Endothelial cell of umbilical vein (primary cell): Measurements from ENCODE around the gene CACNB1.

Source experiments
- JUN ChIP-seq: IDR thresholded peaks from 2 replicates; pipeline ENCODE4 v1.6.1; 2011; ENCODE audit warnings: borderline replicate concordance, low read depth; ENCODE audit not compliant: insufficient read length, insufficient read depth
- MAX ChIP-seq: IDR thresholded peaks from 2 replicates; pipeline ENCODE4 v1.6.1; 2011; ENCODE audit not compliant: insufficient read depth, insufficient read length
- MYC ChIP-seq: IDR thresholded peaks from one replicate; pipeline ENCODE4 v1.6.1; 2011; ENCODE audit warnings: mild to moderate bottlenecking, low read depth, low read length
- POLR2A ChIP-seq: IDR thresholded peaks from 2 replicates; pipeline ENCODE4 v1.6.1; 2012; ENCODE audit warnings: low read depth, mild to moderate bottlenecking, control low read depth, low read length
- POLR2AphosphoS5 ChIP-seq: IDR thresholded peaks from 2 replicates; pipeline ENCODE4 v1.6.1; 2012; ENCODE audit warnings: low read depth, mild to moderate bottlenecking, control low read depth, low read length, moderate library complexity; ENCODE audit not compliant: insufficient read depth
- TF ChIP-seq, protein P1 (sequence below), 2 donors: IDR thresholded peaks; 1 replicate in 1 of 2; 2 replicates in 1 of 2; pipeline ENCODE4 v1.5.1; 2011; ENCODE audit warnings: low read length in 2 of 2, mild to moderate bottlenecking in 2 of 2, moderate library complexity in 2 of 2, control low read depth in 1 of 2, inconsistent platforms in 1 of 2, low read depth in 1 of 2; ENCODE audit not compliant: insufficient read depth in 1 of 2; ENCODE audit errors: extremely low read depth in 1 of 2

GRCh38 chr17:39225959-39226683, 28.7 kb upstream of the CACNB1 start:
- TF ChIP-seq, protein P1, sequence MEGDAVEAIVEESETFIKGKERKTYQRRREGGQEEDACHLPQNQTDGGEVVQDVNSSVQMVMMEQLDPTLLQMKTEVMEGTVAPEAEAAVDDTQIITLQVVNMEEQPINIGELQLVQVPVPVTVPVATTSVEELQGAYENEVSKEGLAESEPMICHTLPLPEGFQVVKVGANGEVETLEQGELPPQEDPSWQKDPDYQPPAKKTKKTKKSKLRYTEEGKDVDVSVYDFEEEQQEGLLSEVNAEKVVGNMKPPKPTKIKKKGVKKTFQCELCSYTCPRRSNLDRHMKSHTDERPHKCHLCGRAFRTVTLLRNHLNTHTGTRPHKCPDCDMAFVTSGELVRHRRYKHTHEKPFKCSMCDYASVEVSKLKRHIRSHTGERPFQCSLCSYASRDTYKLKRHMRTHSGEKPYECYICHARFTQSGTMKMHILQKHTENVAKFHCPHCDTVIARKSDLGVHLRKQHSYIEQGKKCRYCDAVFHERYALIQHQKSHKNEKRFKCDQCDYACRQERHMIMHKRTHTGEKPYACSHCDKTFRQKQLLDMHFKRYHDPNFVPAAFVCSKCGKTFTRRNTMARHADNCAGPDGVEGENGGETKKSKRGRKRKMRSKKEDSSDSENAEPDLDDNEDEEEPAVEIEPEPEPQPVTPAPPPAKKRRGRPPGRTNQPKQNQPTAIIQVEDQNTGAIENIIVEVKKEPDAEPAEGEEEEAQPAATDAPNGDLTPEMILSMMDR (IDR thresholded peaks at IDR 0.05; ENCODE audit: extremely low read depth in 1 of 2, insufficient read depth in 1 of 2, low read depth in 1 of 2, low read length in 2 of 2): no peak
- TF ChIP-seq MYC: no peak
- TF ChIP-seq JUN: no peak
- TF ChIP-seq POLR2AphosphoS5: no peak
- no peak for TF ChIP-seq POLR2A
- TF ChIP-seq MAX: no peak
